Measurements from ENCODE around the gene EHHADH.

DNA sequence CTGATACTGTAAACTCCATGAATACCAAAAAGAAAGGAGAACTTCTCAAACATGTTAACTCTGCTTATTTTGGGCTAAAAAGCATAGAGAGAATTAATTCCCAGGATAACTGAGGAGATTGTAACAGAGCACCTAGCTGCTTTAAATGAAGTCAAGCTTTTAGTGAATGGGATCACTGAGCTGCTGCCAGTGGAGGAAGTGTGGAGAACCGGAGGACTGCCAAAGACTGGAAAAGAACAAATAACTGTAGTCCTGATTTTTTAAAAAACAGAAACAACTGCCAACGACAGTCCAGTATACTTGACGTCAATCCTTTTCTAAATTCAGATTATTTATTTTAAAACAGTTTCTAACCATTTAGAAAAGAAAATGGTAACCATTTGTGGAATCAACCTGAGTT is 104.3 kb downstream of the EHHADH start:
- TF ChIP-seq CTCF (IDR thresholded peaks at IDR 0.05) = no peak
- no peak for TF ChIP-seq RAD21 (conservative IDR thresholded peaks at IDR 0.05 in 1 of 2, IDR thresholded peaks at IDR 0.05 in 1 of 2)
- TF ChIP-seq HOXB13 (CRISPR knock-in tag; IDR thresholded peaks at IDR 0.05; ENCODE audit: low read depth) = no peak
